ENCODE measurements around the gene KLHL29.
A peak's percentile ranks its signal among the peaks of the same experiment; 100 is the strongest.

KLHL29 gene

GRCh38 chr2:23629772-23630480 is 244.9 kb downstream of the KLHL29 start:
- DNase-seq (ENCODE audit: low read depth in 2 of 2) = no peak

- no peak for DNase-seq (ENCODE audit: low read depth in 2 of 2)
Measured at GRCh38 chr2:23630961-23631360, 246.0 kb downstream of the KLHL29 start.

GRCh38 chr2:23631389-23631788 is 246.4 kb downstream of the KLHL29 start:
- no peak for DNase-seq (ENCODE audit: low read depth in 2 of 2)

- DNase-seq (ENCODE audit: low read depth in 2 of 2) = no peak
Measured at GRCh38 chr2:23632386-23632785, 247.4 kb downstream of the KLHL29 start.

- no peak for DNase-seq (ENCODE audit: low read depth in 2 of 2)
Measured at GRCh38 chr2:23632831-23633395, 247.9 kb downstream of the KLHL29 start.

- no peak for DNase-seq (ENCODE audit: low read depth in 2 of 2)
Measured at GRCh38 chr2:23633966-23634365, 249.0 kb downstream of the KLHL29 start.

- DNase-seq (ENCODE audit: low read depth in 2 of 2) = no peak
Measured at GRCh38 chr2:23635442-23636340, 250.7 kb downstream of the KLHL29 start.

- DNase-seq (ENCODE audit: low read depth in 2 of 2) = no peak
Measured at GRCh38 chr2:23636426-23636825, 251.4 kb downstream of the KLHL29 start.

- DNase-seq (ENCODE audit: low read depth in 2 of 2) = no peak
Measured at GRCh38 chr2:23637011-23637778, 252.2 kb downstream of the KLHL29 start.

GRCh38 chr2:23639406-23639982 is 254.5 kb downstream of the KLHL29 start:
- peak in 1 of 2 donors; percentile 7 for DNase-seq (ENCODE audit: low read depth in 2 of 2)

GRCh38 chr2:23640711-23641110 is 255.7 kb downstream of the KLHL29 start:
- DNase-seq (ENCODE audit: low read depth in 2 of 2) = no peak

- DNase-seq (ENCODE audit: low read depth in 2 of 2) = no peak
Measured at GRCh38 chr2:23642516-23642915, 257.5 kb downstream of the KLHL29 start.

GRCh38 chr2:23645230-23645808 is 260.3 kb downstream of the KLHL29 start:
- no peak for DNase-seq (ENCODE audit: low read depth in 2 of 2)

- DNase-seq (ENCODE audit: low read depth in 2 of 2) = no peak
Measured at GRCh38 chr2:23647563-23647962, 262.6 kb downstream of the KLHL29 start.

- DNase-seq (ENCODE audit: low read depth in 2 of 2) = no peak
Measured at GRCh38 chr2:23649303-23649702, 264.3 kb downstream of the KLHL29 start.

- DNase-seq (ENCODE audit: low read depth in 2 of 2) = no peak
Measured at GRCh38 chr2:23649819-23650218, 264.8 kb downstream of the KLHL29 start.

GRCh38 chr2:23651187-23652080 is 266.5 kb downstream of the KLHL29 start:
- DNase-seq (ENCODE audit: low read depth in 2 of 2) = no peak

- no peak for DNase-seq (ENCODE audit: low read depth in 2 of 2)
Measured at GRCh38 chr2:23653326-23653725, 268.3 kb downstream of the KLHL29 start.

- DNase-seq (ENCODE audit: low read depth in 2 of 2) = no peak
Measured at GRCh38 chr2:23654756-23655155, 269.8 kb downstream of the KLHL29 start.

- DNase-seq (ENCODE audit: low read depth in 2 of 2) = no peak
Measured at GRCh38 chr2:23655934-23656596, 271.1 kb downstream of the KLHL29 start.
